Fibroblast of skin of right biceps (primary cell): ENCODE data around the gene AK9.
A peak's percentile ranks its signal among the peaks of the same experiment; 100 is the strongest.
"Not testable (repeated sequence)": the region's sequence is repeated elsewhere in the genome, so short reads cannot be mapped to it uniquely, and the experiment has no call there.

Source experiments
- DNase-seq: peaks from one replicate; pipeline ENCODE4 v3.0.0-alpha.2; 2013

AK9 gene

GRCh38 chr6:109690737-109691621 lies at the start of gene AK9, which contains the start of gene FIG4:
TSS of gene AK9 (minus strand) at chr6:109691202. CDS start at chr6:109675745, 15,457 bp downstream.
TSS of gene FIG4 (plus strand) at chr6:109691296. CDS start at chr6:109691436, 140 bp downstream.
- peak; percentile 90 for DNase-seq

- DNase-seq: no peak
Measured at GRCh38 chr6:109740787-109741186, 49.8 kb upstream of the AK9 start.

- no peak for DNase-seq
Measured at GRCh38 chr6:109739686-109740085, 48.7 kb upstream of the AK9 start.

- no peak for DNase-seq
Measured at GRCh38 chr6:109738667-109739066, 47.7 kb upstream of the AK9 start.

- peak; percentile 70 for DNase-seq
Measured at GRCh38 chr6:109738255-109738654, 47.3 kb upstream of the AK9 start.

GRCh38 chr6:109736273-109737025 lies 45.4 kb upstream of the AK9 start:
- DNase-seq: peak; percentile 17

GRCh38 chr6:109725250-109725649 lies 34.2 kb upstream of the AK9 start:
- DNase-seq: not testable (repeated sequence)

- no peak for DNase-seq
Measured at GRCh38 chr6:109722564-109723254, 31.7 kb upstream of the AK9 start.

GRCh38 chr6:109722011-109722410 lies 31.0 kb upstream of the AK9 start:
- DNase-seq: no peak

- DNase-seq: peak; percentile 20
Measured at GRCh38 chr6:109720311-109720710, 29.3 kb upstream of the AK9 start.

GRCh38 chr6:109718991-109719390 lies 28.0 kb upstream of the AK9 start:
- DNase-seq: no peak

- DNase-seq: no peak
Measured at GRCh38 chr6:109717971-109718370, 27.0 kb upstream of the AK9 start.

- peak; percentile 24 for DNase-seq
Measured at GRCh38 chr6:109715616-109716015, 24.6 kb upstream of the AK9 start.

- DNase-seq: no peak
Measured at GRCh38 chr6:109714611-109715010, 23.6 kb upstream of the AK9 start.

GRCh38 chr6:109714166-109714565 lies 23.2 kb upstream of the AK9 start:
- DNase-seq: no peak

GRCh38 chr6:109713097-109713496 lies 22.1 kb upstream of the AK9 start:
- DNase-seq: no peak

GRCh38 chr6:109708099-109708498 lies 17.1 kb upstream of the AK9 start:
- DNase-seq: not testable (repeated sequence)

- no peak for DNase-seq
Measured at GRCh38 chr6:109706513-109706912, 15.5 kb upstream of the AK9 start.

- peak; percentile 83 for DNase-seq
Measured at GRCh38 chr6:109705258-109705657, 14.3 kb upstream of the AK9 start.

- no peak for DNase-seq
Measured at GRCh38 chr6:109702791-109703190, 11.8 kb upstream of the AK9 start.

- no peak for DNase-seq
Measured at GRCh38 chr6:109701774-109702173, 10.8 kb upstream of the AK9 start.

GRCh38 chr6:109701221-109701620 lies 10.2 kb upstream of the AK9 start:
- DNase-seq: no peak

GRCh38 chr6:109696355-109696754 lies 5.4 kb upstream of the AK9 start:
- no peak for DNase-seq
